ENCODE data around the gene CYP2U1.

DNA sequence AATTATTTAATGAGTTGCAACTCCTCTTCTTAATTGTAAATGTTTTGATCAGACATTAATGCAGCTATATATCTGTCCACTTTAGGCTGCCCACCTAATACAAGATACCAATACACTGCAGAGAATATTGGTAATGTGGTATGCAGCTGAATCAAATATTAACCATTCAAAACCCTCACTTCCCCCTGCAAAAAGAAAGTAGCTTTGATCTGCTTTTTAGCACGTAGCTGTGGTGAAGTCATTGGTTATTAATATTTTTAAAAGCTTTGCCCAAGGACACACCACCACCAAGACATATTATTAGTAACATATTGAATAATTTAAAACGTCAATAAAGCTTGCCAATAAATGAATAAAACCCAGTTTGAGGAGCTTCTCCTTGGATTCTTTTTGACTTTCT is 28.6 kb upstream of the CYP2U1 start:
- TF ChIP-seq CTCF (IDR thresholded peaks at IDR 0.05; ENCODE audit: control extremely low read depth in 1 of 3, insufficient read depth in 1 of 3, low read depth in 1 of 3, low read length in 3 of 3): no peak
- TF ChIP-seq POLR2AphosphoS5 (IDR thresholded peaks at IDR 0.05; ENCODE audit: low read depth, low read length): no peak
- TF ChIP-seq TAF1 (IDR thresholded peaks at IDR 0.05; ENCODE audit: low read depth, low read length): no peak
- TF ChIP-seq ATF2 (IDR thresholded peaks at IDR 0.05; ENCODE audit: low read length): no peak
- no peak for TF ChIP-seq POLR2A (IDR thresholded peaks at IDR 0.05; ENCODE audit: control extremely low read depth in 1 of 2, low read depth in 2 of 2, low read length in 2 of 2)
- TF ChIP-seq, protein P1, sequence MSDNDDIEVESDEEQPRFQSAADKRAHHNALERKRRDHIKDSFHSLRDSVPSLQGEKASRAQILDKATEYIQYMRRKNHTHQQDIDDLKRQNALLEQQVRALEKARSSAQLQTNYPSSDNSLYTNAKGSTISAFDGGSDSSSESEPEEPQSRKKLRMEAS (IDR thresholded peaks at IDR 0.05): no peak
- no peak for TF ChIP-seq GABPA (IDR thresholded peaks at IDR 0.05; ENCODE audit: borderline replicate concordance, insufficient read depth, low read length)
- TF ChIP-seq TEAD4 (IDR thresholded peaks at IDR 0.05; ENCODE audit: low read depth, low read length): no peak
- no peak for TF ChIP-seq RBBP5 (IDR thresholded peaks at IDR 0.05; ENCODE audit: borderline replicate concordance, low read depth, low read length)
- TF ChIP-seq PHF8 (conservative IDR thresholded peaks at IDR 0.05; ENCODE audit: low read depth, low read length): no peak
- TF ChIP-seq, protein P2, sequence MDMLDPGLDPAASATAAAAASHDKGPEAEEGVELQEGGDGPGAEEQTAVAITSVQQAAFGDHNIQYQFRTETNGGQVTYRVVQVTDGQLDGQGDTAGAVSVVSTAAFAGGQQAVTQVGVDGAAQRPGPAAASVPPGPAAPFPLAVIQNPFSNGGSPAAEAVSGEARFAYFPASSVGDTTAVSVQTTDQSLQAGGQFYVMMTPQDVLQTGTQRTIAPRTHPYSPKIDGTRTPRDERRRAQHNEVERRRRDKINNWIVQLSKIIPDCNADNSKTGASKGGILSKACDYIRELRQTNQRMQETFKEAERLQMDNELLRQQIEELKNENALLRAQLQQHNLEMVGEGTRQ (IDR thresholded peaks at IDR 0.05; ENCODE audit: low read length): no peak

Measured in H1 (cell line).